Measurements from ENCODE around the gene NDUFAB1.
"Not testable (repeated sequence)": the region's sequence is repeated elsewhere in the genome, so short reads cannot be mapped to it uniquely, and the experiment has no call there.

Gene NDUFAB1

GRCh38 chr16:23554536-23554935 is 41.6 kb downstream of the NDUFAB1 start:
- no peak for DNase-seq (ENCODE audit: low read depth)

- DNase-seq (ENCODE audit: low read depth), result no peak
These were observed 44.0 kb downstream of the NDUFAB1 start for GRCh38 chr16:23552161-23552560.

DNA sequence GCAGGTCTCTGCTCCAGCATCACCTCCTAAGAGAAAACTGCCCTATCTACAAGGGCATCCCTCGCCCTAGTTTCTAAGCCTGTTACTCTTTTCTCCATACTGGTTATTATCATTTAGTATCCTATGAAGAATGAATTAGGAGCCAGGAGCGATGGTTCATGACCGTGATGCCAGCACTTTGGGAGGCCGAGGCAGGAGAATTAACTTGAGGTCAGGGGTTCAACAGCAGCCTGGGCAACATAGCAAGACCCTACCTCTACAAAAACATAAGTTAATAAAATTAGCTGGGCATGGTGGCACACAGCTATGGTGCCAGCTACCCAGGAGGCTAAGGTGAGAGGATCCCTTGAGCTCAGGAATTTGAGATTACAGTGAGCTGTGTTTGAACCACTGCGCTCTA is 46.2 kb downstream of the NDUFAB1 start:
- DNase-seq (ENCODE audit: low read depth), result no peak

DNA sequence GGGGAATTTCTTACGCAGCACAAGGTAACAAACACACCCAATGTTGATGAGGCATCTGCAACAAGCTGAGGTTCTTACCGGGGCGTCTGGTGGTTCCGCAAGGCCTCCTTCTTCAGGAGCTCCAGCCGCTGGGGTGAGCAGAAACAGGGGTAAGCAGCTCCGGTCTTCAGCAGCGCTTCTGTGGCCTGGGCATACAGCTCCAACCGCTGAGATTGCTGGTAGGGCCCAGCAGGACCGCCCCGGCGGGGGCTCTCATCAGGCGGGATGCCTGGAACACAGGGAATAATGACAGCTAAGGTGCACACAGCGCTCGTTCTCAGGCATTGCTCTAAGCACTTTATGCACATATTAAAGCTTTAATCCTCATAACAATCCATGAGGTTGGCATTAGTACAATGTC is 51.7 kb downstream of the NDUFAB1 start:
- DNase-seq (ENCODE audit: low read depth), result no peak

DNA sequence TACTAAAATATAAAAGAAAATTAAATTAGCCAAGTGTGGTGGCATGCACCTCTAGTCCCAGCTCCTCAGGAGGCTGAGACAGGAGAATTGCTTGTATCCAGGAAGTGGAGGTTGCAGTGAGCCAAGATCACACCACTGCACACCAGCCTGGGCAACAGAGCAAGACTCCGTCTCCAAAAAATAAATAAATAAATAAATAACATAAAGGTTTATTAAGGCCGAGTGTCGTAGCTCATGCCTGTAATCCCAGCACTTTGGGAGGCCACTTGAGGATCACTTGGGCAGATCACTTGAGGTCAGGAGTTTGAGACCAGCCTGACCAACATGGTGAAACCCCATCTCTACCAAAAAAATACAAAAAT is 55.3 kb downstream of the NDUFAB1 start:
- DNase-seq (ENCODE audit: low read depth), result not testable (repeated sequence)

GRCh38 chr16:23539984-23540816 is 55.9 kb downstream of the NDUFAB1 start:
- no peak for DNase-seq (ENCODE audit: low read depth)

DNA sequence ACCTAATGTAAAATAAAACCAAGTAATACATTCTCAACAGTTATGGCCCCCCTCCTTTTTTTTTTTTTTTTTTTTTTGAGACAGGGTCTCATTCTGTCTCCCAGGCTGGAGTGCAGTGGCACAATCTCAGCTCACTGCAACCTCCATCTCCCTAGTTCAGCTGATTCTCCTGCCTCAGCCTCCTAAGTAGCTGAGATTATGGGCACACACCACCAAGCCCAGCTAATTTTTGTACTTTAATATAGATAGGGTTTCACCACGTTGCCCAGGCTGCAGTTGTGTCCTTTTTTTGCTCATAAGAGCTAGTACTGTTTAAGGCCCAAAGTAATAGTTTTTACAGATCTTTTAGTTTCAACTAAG is 57.2 kb downstream of the NDUFAB1 start:
- DNase-seq (ENCODE audit: low read depth), result no peak

DNA sequence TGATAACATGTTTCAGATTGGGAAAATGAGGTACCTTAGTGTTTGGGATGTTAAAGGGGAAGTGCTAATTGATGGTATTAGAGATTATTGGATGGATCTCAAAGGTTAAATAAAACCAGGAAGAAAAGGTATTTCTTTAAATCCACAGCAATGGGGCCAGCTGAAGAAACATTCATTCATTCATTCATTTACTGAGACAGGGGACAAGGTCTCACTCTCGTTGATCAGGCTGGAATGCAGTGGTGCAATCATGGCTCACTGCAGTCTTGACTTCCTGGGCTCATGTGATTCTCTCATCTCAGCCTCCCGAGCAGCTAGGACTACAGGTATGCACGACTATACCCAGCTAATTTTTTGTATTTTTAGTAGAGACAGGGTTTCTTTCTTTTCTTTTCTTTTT is 58.7 kb downstream of the NDUFAB1 start:
- DNase-seq (ENCODE audit: low read depth), result no peak

- DNase-seq (ENCODE audit: low read depth), result no peak
These were observed 60.2 kb downstream of the NDUFAB1 start for GRCh38 chr16:23535901-23536300.

DNA sequence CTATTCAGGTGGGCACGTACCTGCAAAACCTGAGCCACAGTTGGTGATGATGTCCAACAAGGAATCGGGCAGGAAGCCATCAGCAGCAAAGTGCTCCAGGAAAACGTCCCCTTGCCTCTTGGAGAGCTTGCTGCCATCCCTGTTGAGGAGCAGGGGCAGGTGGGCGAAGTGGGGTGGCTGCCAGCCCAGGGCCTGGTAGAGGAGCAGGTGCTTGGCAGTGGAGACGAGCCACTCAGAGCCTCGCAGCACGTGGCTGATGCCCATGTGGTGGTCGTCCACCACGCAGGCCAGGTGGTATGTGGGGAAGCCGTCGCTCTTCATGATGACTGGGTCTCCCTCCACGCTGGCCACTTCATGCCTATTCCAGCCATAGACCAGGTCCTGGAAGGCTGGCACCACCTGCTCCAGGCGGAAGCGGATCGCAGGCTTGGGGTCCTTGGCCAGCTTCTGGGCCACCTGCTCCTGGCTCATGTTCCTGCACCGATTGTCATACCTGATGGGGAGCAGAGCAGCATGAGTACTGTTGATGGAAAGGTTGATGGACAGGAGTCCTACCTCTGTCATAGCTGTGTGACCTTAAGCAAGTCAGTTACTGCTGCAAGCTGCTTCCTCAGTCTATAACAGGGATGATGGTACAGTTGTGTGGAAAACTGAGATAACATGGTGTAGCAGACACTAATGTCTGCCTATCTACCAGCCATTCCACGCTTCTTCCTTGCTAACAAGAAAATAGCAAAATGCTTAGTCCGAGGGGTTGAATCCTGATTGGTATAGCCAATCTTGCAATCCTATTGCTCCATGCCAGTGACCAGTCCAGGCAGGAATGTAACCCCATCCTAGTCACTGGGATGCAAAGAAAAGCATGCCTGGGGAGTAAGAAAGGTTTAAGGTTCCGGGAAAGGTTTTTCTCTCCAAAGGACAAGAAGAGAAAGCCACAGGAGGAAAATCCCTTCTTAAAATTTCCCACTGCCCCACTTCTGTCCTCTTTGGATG is 61.0 kb downstream of the NDUFAB1 start:
- no peak for DNase-seq (ENCODE audit: low read depth)

GRCh38 chr16:23532448-23532847 is 63.7 kb downstream of the NDUFAB1 start:
- DNase-seq (ENCODE audit: low read depth), result no peak
